ENCODE measurements around the gene SPRED2.
A peak's percentile ranks its signal among the peaks of the same experiment; 100 is the strongest.

SPRED2 gene, protein sequence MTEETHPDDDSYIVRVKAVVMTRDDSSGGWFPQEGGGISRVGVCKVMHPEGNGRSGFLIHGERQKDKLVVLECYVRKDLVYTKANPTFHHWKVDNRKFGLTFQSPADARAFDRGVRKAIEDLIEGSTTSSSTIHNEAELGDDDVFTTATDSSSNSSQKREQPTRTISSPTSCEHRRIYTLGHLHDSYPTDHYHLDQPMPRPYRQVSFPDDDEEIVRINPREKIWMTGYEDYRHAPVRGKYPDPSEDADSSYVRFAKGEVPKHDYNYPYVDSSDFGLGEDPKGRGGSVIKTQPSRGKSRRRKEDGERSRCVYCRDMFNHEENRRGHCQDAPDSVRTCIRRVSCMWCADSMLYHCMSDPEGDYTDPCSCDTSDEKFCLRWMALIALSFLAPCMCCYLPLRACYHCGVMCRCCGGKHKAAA

DNA sequence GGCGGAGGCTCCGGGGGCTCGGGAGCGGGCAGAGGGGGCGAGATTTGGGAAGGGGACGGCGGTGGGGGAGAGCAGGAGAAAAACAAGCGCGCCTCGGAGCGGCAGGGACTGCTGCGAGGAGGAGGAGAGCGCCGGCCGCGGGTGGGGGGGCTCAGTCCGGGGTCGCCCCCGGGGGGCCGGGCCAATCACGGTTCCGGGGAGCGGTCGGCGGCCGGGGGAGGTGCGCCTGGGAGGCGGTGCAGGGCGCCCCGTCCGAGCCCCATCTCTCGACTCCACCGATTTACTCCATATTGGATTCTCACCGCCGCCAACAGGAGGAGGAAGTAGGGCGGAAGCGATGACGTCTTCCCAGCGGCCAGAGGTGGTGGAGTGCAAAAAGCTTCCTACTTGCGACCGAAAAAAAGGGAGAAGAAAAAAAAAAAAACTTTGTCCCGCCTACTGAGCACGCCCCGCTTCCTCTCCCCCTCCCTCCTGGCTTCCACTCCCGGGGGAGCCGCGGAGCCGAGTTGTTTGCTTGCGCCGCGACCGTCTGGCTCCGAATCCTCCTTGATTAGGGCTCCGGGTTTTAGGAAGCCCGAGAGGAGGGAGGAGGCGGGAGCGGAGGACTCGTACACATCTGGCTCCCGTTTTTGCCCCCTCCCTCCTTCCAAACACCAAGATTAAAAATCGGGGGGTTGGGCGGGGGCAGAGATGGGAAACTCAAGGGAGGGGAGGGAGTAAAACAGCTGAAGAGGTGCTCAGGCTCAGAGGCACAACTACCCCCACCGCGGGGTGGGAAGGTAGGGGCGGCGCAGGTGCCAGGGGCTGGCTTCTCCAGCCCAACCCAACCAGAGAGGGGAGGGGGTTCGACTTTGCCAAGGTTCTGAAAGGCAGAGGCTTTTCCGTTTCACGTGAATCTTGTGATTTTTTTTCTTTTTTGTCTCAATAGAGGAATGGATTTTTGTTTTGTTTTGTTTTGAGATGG, at the start of gene SPRED2:
Gene SPRED2 (minus strand): TSS at position 373 of the 964 bp plus-strand sequence. CDS start 612 bp downstream, outside the sequence.
- intact Hi-C loops (cut with DNase I) = loop anchor here (5.0 to 10.0 kb wide), 3 partner anchors 122 to 375 kb away; partner anchors contain the start of genes ACTR2 and CEP68
- peak; percentile 74 to 97 (median 87) for DNase-seq

DNA sequence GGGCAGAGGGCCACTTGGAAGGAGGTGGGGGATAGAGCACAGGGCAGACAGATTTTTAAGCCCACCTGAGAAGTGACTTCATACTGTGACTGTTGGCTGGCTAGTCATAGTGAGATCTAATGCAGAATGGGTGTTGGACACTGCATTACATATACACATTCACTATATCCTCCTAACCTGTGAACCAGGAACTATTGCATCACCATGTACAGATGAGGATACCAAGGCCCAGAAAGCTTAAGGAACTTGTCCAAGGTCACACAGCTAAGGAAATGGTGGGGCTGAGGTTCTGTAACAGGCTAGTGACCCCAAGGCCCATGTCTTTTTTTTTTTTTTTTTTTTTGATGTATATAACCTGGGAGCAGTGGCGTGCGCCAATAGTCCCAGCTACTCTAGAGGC, 49.6 kb upstream of the SPRED2 start:
- intact Hi-C loops (cut with DNase I) = no loop called here

DNA sequence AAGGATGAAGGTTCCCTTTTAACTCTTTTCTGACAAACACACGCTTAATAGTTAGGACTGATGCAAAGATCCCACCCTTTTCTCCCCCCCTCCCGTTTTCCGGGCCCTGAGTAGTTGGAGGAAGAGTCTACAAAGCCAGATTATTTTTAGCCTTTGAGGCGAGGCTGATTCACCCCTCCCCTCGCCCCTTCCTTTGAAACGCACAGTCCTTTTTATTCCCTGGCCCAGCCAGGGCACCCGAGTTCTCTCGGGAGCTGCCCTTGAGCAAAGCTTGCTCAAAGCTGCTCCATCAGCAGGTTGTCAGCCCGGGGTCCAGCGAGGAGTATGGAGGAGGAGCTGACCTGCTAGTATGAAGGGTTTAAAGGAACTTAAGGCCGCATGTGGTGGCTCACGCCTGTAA, 47.1 kb upstream of the SPRED2 start:
- intact Hi-C loops (cut with DNase I) = no loop called here
- no peak for DNase-seq

More for the DNA sequence above, 49.6 kb upstream of the SPRED2 start:
- DNase-seq = no peak

DNA sequence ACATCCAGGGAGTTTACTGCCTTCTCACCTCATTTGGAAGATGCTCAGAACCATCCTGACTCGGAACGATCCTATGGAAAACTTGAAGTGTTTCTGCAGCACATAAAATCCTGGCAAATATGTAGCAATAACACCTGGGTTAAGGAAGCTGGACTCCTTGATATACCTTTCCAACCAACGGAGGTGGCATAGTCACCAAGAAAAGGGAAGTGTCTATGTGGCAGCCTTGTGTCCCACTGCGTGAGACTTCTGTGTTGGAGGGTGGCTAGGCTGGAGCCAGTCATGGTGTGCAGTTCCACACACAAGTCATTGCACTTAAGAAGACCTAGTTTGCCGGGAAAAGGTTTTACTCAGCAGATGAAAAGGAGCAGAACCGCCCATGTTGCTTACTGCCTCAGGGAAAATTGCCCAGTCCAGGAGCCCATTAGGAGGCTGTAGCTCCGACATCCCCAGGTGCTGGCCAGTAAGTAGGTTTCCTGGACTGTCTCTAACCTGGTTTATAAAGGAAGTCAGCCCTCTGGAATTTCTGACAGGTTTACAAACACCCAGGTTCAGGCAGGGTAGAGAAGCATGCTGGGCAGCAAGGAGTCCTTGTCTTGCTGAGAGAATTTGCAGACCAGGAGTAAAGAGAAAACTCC, 46.2 kb upstream of the SPRED2 start:
- intact Hi-C loops (cut with DNase I) = no loop called here

DNA sequence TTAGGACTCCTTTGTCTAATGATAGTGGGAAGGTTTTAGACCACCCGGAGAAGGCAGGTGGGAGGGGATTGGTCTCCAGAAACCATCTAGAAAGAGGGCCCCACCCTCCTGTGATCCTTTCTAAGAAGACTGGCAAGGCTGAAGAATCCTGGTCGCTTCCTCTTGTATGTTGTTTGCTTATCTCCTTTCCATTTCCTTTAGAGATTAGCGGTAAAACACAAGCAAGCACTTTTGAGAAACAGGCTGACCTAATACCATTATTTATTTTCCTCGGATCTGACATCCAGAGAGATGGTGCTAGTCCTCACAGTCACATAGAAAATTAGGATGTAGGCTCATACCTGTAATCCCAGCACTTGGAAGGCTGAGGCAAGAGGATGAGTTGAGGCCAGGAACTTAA, 45.2 kb upstream of the SPRED2 start:
- intact Hi-C loops (cut with DNase I) = no loop called here
- DNase-seq = no peak

More for the DNA sequence above, 46.2 kb upstream of the SPRED2 start:
- DNase-seq = no peak

DNA sequence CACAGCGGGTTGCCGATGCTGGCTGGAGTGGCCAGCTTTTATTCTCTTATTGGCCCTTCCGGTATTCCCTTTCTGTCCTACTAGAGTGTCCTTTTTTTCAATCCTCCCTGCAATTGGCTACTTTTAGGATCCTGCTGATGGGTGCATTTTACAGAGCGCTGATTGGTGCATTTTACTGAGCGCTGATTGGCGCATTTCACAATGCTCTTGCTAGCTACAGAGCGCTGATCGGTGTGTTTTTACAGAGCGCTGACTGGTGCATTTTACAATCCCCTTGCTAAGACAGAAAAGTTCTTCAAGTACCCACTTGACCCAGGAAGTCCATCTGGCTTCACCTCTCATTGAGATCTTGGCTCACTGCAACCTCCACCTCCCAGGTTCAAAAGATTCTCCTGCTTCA, 44.4 kb upstream of the SPRED2 start:
- intact Hi-C loops (cut with DNase I) = no loop called here
- no peak for DNase-seq

DNA sequence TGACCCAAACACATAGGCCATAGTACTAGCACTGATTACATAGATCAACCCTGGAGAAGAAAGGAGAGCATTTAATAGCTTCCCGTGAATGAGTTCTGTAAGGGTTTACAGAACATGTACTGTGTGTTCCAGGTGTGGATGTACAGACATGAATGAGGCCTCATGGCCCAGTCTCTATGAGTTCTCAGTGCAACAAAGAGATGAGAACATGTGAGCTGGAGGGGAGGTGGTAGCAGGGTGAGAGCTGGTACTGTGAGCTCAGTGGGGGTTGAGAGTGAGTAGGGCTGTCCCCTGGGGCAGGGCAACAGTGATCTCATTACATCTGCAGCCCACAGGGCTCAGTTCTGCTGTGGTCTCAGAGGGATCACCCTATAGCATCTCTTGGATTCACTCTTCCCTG, 42.6 kb upstream of the SPRED2 start:
- DNase-seq = no peak
- intact Hi-C loops (cut with DNase I) = no loop called here

DNA sequence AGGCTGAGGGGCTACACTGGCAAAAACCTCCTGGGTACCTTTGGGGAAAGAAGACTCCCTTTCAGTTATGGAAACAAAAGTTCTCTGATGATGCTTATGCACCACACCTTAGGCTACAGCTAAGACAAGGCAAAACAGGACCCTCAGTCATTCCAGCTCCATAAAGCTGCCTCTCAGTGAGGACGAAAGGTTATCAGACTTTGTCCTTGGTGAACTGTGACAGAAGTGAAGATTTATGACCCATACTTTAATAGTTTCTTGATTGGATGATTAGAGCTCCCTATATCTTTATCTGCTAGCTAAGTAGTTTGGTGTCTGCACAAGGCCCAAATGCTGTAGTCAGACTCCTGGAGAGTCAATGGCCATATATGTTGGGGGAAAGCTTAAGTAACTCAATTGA, 40.6 kb upstream of the SPRED2 start:
- intact Hi-C loops (cut with DNase I) = no loop called here
- DNase-seq = no peak

DNA sequence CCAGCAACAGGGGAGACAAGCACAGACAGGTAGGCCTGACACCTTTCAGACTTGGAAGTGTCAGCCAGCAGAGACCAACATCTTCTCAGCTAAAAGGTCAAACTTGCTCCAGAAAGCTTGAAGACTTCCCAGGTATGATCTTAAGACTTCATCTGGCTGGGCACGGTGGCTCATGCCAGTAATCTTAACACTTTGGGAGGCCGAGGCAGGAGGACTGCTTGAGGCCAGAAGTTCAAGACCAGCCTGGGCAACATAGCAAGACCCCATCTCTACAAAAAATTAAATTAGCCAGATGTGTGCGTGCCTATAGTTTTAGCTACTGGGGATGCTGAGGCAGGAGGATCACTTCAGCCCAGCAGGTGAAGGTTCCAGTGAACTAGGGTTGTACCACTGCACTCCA, 39.0 kb upstream of the SPRED2 start:
- DNase-seq = no peak

DNA sequence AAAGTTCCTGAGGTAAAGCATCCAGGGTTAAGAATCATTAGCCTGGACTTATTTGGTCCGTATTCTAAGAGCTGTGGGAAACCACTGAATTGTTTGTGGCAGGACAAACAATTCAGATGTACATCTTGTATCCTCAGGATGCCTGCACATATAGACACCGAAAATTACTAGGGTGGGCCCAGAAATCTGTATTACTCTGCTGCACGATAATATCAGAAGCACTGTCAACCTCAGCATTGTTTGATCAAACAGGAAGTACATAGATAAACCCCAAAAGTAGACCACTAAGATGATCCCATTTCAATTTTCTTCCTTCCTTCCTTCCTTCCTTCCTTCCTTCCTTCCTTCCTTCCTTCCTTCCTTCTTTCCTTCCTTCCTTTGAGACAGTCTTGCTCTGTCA, 34.2 kb upstream of the SPRED2 start:
- DNase-seq = no peak
- intact Hi-C loops (cut with DNase I) = no loop called here

More for the DNA sequence above, 39.0 kb upstream of the SPRED2 start:
- intact Hi-C loops (cut with DNase I) = no loop called here

DNA sequence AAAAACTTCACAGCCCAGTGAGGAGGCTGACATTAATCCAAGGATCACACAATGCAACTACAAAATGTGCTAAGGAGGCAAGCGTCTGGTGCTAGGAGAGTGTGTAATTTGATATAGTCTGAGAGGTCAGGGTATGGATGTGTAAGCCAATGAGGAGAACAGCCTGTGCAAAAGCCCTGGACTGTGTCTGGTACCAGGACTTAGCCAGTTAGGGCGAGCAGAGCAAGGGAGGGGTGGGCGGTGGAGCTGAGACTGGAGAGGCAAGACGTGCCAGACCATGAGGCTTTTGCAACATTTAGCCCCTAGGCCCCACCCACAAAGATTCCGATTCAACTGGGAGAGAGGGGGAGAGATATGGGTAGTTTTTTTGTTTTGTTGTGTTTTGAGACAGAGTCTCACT, 33.5 kb upstream of the SPRED2 start:
- intact Hi-C loops (cut with DNase I) = no loop called here
- no peak for DNase-seq

DNA sequence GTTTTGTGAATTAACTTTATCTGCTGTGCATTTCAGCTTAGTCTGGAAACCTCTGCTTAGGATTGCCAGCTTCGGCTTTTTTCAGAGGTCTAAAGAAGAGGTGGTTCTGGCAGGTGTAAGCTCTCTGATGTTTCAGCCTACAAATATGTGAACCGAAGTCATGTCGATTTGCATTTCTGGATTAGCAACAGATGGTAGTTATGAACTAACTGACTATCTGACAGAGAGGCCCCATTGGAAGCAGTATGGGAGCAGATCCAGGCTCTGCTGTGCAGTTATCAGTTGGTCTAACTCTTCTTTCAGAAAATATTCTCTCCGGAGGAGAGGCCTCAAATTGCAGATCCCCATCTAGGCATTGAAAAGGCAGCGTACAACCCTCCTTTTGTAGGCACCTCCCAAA, 32.7 kb upstream of the SPRED2 start:
- DNase-seq = no peak

DNA sequence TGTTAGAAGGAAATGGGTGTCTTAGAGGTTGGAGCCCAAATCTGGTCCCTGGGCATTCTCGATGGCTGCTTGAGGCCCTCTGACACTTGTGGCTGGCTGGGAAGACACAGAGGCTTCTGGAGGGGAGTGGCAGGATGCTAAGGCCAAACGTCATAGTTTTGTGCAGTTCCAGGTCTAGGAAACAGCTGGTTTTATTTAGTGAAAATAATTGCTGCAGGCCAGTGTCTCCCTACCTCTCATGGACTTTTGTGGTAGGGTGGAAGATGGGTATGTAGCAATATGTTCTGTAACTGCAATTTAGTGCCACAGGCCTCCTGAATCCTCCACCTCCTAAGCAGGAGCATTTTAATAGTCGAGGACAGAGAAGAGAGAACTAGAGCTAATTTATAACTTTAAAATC, 32.2 kb upstream of the SPRED2 start:
- DNase-seq = no peak
- intact Hi-C loops (cut with DNase I) = no loop called here

More for the DNA sequence above, 32.7 kb upstream of the SPRED2 start:
- intact Hi-C loops (cut with DNase I) = no loop called here

DNA sequence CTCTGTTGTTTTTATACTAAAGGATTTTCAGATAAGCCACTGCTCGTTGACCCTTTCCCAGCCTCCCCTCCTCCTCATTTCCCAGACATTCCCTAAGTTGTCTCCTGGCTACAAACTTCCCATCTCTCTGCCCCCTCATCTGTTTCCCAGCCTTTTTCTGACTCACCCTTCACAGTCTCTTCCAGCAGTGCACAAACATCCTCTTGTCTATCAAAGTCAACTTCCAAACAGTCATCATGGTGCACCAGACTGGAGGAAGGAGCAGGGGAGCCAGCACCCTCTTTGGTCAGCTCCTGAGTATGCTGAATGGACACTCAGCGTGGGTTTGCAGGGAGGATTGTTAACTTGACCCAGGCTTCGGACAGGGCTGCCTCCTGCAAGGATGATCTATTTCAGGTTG, 26.6 kb upstream of the SPRED2 start:
- intact Hi-C loops (cut with DNase I) = no loop called here
- no peak for DNase-seq

DNA sequence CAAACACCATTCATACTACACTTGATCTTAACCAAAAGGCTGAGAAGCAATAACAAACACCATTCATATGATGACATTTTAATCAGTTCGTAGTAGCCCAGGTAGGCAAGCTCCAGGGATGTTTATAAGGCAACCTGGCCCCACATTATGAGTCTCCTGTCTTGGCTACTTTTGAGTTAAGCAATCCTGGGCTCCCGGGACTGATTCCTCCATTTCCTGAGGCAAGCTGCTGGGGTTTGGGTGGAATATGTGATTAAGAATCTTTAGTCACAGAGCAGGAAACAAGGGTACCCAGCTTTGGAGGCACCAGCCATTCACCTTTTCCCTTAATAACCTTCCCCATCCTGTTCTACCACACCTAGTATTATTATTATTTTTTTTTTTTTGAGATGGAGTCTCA, 24.5 kb upstream of the SPRED2 start:
- intact Hi-C loops (cut with DNase I) = no loop called here

DNA sequence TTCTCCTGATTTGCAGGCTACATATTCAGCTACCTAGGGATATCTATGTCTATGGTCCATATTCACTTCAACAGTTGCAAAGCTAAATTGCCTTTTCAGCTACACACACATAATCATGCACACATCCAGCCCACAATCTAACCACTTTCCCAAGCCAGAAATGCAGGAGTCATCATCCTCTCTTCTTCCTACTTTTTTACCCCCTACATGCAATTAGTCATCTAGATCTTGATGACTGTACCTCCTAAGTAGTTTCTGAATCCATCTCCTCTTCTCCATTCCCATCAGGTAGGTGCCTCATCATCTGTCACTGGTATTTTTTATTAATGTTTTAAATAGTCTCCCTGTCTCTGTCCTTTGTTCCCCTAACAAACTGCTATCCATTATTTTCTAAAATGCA, 23.7 kb upstream of the SPRED2 start:
- no peak for DNase-seq
- intact Hi-C loops (cut with DNase I) = no loop called here

More for the DNA sequence above, 24.5 kb upstream of the SPRED2 start:
- no peak for DNase-seq

DNA sequence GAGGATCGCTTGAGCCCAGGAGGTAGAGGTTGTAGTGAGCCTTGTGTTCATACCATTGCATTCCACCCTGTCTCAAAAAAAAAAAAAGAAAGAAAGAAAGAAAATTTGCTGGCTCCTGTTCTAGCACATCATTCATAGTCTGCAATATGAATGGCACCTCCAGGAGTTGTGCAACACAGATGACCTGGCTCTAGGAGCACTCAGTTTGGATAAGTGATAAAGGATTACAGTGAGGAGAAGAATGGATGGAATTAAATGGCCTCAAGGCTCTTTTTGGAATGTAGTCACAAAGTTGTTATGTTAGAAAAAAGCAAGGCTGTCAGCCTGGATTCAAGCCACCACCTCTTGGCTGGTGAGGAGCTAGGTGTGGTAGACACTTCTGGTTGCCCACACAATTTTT, 21.5 kb upstream of the SPRED2 start:
- DNase-seq = no peak
- intact Hi-C loops (cut with DNase I) = no loop called here

DNA sequence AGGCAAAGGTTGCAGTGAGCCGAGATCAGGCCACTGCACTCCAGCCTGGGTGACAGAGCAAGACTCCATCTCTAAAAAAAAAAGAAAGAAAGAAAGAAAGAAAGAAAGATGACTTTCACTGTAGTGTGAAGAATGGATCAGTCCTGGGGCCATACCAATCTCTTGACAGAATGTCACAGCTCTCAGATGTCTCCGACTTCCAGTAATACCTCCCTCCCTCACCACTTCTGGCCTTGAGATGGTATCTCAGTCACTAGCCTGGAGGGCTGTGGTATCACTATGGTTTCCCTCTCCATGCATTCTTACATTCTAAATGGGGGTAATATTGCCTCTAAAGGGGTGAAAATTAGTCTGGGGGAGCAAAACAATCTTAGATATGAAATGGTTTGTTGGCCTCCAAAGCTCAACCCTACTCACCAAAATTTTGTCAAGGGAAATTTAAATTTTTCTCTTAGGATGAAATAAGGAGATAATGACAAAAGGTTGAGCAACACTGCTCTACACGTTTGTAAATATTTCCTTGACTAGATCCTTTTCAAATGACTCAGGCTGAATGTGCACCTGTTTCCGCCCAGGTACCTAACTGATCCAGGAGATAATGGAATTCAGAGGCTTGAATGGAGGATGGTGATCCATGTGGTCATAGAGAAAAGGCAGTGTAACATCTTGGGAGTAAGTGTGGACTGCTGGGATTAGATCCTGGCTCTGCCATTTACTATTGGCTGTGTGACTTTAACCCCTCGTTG, 19.9 kb upstream of the SPRED2 start:
- intact Hi-C loops (cut with DNase I) = no loop called here
- no peak for DNase-seq

DNA sequence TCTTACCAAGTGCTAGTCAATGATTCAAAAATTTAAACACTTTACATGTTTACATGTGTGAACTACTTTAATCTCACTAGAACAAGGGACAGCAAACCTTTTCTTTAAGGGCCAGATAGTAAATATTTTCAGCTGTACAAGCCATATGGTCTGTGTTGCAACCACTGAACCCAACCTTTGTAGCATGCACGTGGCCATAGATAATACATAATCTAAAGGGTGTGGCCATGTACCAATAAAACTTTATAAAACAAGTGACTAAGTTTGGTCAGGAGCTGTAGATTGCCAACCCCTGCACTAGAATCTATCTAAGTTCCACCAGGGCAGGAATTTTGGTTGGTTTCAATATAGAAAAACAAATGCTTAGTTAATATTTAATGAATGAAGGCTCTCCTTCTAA, 18.4 kb upstream of the SPRED2 start:
- intact Hi-C loops (cut with DNase I) = no loop called here
- DNase-seq = no peak

DNA sequence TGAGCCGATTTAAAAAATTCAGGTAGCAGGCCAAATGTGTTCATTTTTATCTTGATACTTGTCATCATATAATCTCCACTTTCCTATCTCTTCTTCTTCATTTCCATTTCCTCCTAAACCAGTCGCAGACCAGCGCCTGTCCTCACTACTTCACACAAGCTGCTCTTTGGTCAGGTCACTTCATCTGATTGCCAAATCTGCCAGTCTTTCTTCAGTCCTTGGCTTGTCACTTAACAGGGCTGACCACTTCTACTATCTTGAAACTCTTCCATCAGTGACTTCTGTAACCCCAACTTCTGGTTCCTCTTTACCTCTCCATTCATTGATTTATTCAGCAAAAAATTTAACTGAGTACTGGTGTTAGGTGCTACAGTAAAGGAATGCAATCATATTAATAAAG, 18.0 kb upstream of the SPRED2 start:
- intact Hi-C loops (cut with DNase I) = no loop called here
- no peak for DNase-seq

Data from posterior cingulate gyrus (tissue), 11 donors.